GM12874 (cell line): ENCODE results near the gene ATF7.

Source experiments
- CTCF ChIP-seq: IDR thresholded peaks from 2 replicates; pipeline ENCODE4 v1.5.1; 2011; ENCODE audit warnings: low read depth, mild to moderate bottlenecking, control low read depth, low read length, moderate library complexity; ENCODE audit not compliant: insufficient read depth

ATF7 gene

GRCh38 chr12:53593031-53593430 lies 33.2 kb downstream of the ATF7 start:
- TF ChIP-seq CTCF = no peak

GRCh38 chr12:53592426-53592825 lies 33.8 kb downstream of the ATF7 start:
- TF ChIP-seq CTCF = no peak

GRCh38 chr12:53591301-53592206 lies 34.6 kb downstream of the ATF7 start:
- no peak for TF ChIP-seq CTCF

GRCh38 chr12:53590652-53591051 lies 35.5 kb downstream of the ATF7 start:
- TF ChIP-seq CTCF = no peak

- TF ChIP-seq CTCF = no peak
Measured at GRCh38 chr12:53589915-53590314, 36.3 kb downstream of the ATF7 start.

- no peak for TF ChIP-seq CTCF
Measured at GRCh38 chr12:53589423-53589822, 36.8 kb downstream of the ATF7 start.

GRCh38 chr12:53588123-53588522 lies 38.1 kb downstream of the ATF7 start:
- no peak for TF ChIP-seq CTCF
